ENCODE data around the gene SLMAP.
"Not testable (repeated sequence)": the region's sequence is repeated elsewhere in the genome, so short reads cannot be mapped to it uniquely, and the experiment has no call there.

SLMAP gene

DNA sequence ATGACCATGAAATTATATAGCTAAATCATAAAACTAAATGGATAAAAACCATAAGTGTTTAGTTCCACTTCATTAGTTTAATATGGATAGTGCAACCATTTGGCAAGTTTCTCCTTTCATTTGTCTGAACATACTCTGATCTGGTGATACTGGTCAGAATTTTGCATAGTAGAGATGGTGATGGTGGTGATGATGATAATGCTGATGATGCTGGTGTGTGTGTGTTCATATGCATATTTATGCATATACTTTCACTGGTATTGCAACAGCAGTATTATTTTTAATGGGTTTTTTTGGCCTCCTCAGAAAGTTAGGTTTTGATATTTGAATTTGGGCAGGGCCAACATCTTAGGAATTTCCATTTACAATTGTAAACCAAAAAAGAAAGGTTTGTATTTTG lies 76.4 kb downstream of the SLMAP start:
- DNase-seq: no peak

DNA sequence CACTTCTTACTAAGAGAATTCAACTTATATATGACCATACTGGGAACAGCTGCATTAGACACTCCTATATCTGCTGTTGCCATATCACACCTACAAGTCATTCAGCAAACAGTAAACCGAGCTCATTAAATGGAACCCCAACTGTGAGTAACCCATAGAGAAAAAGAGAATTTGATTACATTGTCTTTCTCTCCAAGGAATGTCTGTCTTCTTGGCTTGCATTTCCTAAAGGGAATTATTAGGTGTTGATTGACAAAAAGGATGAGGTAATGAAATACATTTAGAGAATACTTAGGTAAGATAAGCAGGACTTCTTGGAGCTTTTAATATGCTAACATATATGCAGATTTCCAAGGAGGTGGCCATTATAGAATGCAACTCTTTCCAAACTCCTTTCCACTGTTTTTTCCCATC lies 76.8 kb downstream of the SLMAP start:
- no peak for DNase-seq

DNA sequence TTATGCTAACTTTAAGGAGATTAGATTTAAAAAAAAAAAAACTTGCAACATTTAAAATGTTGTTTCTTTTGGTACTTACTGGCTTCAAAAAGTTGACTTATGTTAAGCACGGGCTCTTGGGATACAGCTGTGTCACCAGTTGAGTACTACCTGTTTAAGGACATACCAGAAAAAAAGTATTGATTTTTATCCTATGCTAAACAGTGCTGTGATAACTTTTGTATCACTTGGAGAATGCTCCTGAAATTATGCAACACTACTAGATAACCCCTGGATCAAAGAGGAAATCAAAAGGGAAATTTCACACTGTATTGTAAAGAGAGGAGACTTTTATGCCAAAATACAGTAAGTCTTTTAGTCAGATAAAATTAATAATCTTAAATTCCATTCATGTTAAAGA lies 77.7 kb downstream of the SLMAP start:
- DNase-seq: no peak

DNA sequence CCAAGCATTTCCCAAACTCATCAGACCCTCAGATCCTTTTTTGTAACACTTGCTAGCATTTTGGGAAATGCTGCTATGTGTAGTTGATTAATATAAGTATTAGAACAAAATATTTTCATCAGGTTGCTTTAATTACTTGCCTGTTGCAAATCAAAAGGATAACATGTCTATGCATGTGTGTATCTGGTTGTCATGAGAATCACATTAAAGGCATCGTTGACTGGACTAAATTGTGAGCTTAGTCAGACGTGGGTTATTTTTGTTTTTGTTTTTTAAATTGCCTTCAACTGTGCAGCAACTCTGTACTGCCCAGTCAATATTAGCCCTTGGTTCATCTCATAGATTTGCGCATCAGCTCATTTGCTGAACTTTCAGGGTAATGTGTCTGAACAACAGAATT lies 81.6 kb downstream of the SLMAP start:
- no peak for DNase-seq

DNA sequence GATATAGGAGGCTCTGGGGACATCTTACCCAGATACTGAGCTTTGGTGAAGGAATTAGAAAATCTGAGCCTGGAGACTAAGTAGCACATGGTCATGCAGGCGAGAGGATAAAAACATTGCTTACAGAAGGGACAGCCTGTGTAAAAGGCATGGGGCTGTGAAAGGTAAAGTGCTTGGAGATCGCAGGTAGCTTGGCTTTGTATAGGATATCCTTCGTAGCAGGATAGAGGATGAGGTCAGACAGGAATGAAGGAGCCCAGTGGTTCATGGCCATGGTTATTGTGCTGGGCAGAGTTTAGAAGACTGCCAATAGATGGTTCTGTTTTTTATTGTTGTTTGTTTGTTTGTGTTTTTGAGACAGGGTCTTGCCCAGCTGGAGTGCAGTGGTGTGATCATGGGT lies 82.5 kb downstream of the SLMAP start:
- no peak for DNase-seq

DNA sequence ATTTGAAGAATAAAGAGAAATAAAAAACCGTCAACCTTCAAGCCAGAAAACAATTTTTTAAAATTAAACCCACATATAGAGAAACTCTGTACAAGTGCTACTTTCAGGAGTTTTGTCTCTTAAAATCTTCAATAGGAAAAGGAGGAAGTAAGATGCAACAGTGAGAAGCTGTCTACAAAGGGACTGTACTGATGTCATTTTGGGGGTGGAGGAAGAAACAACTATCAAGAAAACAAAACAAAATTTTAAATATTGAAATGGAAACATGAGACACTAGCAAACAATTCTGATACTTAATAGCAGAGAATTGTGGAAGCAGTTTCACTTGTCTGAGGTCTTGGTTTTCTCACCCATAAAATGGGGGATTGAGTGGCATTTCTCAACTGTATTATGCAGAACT lies 84.4 kb downstream of the SLMAP start:
- DNase-seq: no peak

DNA sequence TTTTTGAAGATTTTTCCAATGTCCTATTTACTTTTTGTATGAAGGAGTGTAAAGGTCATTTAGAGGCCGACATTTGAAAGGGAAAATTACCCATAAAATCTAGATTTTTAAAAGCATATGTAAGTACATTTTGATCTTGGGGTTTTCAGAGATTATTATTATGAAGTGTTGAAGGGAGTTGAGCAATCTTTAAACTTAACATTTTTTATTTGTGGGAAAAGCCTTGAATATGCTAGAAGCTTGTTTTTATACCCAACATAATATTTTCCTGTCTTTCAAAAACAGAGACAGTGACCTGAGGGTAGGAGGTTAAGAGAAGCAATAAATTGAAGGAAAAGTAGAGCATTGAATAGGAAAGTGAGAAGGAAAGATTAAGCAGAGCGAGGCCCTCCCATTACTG lies 85.7 kb downstream of the SLMAP start:
- DNase-seq: no peak

DNA sequence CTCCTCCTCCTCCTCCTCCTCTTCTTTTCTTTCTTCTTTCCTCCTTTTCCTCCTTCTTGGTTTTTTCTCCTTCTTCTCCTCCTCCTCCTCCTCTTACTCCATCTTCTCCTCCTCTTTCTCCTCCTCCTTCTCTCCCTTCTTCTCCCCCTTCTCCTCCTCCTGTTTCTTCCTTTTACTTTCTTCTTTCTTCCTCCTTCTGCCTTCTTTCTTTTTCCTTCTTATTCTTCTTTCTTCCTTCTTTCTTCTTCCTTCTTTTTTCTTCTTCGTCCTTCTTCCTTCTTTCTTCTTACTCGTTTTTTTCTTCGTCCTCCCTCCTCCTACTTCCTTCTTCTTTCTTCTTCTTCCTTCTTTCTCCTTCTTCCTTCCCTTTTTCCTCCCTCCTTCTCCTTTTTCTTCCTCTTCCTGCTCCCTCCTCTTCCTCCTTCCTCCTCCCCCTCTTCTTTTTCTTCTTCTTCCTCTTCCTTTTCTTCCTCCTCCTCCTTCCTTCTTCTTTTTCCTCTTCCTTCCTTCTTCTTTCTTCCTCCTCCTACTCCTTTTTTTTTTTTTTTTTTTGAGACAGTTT lies 92.1 kb downstream of the SLMAP start:
- no peak for DNase-seq

DNA sequence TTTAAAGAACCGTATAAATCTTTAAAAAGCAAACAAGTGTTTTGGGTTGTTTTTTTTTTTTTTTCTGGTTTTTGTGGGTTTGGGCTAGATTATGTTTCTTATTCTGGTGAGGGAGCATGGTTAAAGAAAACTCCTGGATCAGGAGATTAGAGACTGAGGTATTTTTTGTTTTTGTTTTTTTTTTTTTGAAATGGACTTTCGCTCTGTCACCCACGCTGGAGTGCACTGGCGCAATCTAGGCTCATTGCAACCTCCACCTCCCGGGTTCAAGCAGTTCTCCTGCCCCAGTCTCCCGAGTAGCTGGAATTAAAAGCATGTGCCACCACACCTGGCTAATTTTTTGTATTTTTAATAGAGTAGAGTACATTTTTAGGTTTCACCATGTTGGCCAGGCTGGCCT lies 95.2 kb downstream of the SLMAP start:
- DNase-seq: no peak

DNA sequence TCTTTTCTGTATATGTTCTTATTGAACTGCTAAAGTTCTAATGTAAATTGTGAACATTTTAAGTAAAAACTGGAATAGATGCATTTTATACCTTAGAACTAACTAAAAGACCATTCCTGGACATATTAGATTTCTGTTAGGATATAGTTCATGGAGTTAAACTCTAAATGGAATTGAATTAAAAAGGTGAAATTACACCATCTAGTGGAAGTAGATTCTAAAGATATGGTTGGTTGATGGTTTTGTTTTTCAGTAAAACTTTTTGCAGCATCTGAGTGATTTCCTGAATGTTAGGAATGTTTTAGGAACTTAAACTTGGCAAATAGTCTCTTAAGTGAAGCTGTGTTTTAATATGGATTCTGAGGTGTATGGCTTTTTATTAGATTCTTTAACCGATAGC lies 96.8 kb downstream of the SLMAP start:
- no peak for DNase-seq

DNA sequence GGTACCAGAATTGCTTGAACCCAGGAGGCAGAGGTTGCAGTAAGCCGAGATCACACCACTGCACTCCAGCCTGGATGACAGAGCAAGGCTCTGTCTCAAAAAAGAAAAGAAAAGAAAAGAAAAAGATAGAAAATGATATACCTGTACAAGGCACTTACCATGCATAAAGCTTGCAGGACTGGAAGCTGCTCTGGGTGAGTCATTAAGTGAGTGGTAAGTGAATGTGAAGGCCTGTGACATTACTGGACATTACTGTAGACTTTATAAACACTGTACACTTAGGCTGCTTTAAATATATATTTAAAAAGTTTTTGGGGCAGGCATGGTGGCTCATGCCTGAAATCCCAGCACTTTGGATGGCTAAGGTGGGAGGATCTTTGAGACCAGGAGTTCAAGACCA lies 99.2 kb downstream of the SLMAP start:
- no peak for DNase-seq

DNA sequence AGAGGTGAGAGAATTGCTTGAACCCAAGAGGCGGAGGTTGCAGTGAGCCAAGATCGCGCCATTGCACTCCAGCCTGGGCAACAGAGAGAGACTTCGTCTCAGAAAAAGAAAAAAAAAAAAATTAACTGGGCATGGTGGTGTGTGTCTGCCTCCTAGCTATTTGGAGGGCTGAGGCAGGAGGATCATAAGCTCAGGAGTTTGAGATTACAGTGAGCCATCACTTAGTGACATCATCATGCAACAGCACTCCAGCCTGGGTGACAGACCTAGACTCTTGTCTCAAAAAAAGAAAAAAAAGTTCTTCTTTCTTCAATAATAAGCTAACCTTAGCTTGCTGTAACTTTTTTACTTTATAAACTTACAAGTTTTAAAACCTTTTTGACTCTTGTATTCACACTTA lies 99.8 kb downstream of the SLMAP start:
- no peak for DNase-seq

DNA sequence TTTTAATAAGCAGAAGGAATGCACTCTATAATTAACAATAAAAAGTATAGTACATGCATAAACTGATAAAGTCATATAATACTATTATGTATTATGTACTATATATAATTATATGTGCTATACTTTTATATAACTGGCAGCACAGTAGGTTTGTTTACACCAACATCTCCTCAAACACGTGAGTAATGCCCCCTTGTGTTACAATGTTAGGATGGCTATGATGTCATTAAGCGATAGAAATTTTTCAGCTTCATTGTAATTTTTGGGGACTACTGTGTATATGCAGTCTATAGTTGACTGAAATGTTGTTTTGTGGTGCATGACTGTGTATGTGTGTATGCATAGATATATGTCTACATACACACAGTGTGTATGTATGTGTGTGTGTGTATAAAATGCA lies 100.6 kb downstream of the SLMAP start:
- DNase-seq: no peak

DNA sequence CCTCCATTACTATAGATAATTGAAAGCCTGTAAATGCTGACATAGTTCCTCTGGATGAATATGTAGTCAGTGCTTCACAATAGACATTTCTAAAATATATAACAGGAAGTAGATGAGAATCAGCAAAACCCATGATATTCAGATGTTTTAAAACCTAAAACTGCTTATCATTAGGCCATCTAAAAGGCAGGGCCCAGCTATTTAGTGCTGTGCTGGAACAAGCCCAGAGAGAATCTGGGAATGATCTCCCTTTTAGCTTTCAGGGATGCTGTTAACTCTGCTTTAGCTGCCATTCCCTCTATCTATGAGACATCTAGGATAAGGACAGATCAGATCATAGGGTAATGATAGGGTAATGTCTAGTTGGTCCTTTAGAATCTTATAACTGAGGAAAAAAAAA lies 106.8 kb downstream of the SLMAP start:
- no peak for DNase-seq

DNA sequence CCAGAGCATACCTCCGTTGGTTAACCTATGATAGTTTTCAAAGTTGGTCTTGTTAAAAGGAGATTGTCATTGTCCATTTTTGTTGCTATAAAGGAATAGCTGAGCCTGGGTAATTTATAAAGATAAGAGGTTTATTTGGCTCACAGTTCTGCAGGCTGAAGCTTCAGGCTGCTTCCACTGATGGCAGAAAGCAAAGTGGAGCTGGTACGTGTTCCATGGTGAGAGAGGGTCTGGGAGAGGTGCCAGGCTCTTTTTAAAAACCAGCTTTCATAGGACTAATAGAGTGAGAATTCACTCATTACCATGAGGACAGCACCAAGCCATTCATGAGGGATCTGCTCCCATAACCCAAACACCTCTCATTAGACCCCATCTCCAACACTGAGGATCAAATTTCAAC lies 107.3 kb downstream of the SLMAP start:
- no peak for DNase-seq

DNA sequence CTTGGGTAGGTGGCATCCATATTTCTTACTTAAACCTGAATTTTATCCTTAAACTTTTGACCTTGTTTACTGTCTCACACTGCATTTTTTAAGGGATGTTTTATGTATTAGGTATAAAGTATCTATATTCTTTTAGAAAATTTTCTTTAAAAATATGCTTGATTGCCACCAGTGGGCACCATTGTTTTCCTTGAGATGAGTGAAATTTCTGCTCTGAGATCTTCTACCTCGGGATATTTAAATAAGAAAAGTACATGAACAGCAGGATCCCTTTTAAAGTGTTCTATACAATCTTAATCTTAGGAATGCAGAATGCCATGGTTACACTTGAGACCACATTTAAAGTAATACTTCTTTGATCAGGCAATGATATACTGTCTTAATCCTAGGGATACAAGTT lies 108.7 kb downstream of the SLMAP start:
- DNase-seq: no peak

DNA sequence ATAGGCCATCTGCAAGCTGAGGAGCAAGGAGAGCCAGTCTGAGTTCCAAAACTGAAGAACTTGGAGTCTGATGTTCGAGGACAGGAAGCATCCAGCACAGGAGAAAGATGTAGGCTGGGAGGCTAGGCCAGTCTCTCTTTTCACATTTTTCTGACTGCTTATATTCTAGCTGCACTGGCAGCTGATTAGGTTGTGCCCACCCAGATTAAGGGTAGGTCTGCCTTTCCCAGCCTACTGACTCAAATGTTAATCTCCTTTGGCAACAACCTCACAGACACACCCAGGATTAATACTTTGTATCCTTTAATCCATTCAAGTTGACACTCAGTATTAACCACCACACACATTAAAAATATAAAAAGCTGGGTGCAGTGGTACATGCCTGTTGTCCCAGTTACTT lies 113.0 kb downstream of the SLMAP start:
- DNase-seq: not testable (repeated sequence)

DNA sequence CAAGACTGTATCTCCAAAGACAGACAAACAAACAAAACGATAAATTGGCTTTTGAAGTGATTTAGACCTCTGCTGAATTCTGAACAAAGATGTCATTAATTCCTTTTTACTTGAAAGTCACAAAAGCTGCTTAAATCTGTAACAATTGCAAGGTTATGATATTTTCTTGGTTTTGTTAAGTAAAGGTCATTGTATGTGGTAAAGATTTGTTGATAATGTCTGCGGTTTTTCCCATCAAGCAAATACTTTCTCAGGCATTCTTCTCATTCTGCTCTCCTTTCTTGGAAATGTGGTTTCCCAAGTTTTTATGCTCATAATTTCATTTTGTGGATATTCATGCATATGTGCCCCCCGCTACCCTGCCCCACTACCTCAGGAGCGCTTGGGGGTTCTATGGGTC lies 116.5 kb downstream of the SLMAP start:
- DNase-seq: no peak

DNA sequence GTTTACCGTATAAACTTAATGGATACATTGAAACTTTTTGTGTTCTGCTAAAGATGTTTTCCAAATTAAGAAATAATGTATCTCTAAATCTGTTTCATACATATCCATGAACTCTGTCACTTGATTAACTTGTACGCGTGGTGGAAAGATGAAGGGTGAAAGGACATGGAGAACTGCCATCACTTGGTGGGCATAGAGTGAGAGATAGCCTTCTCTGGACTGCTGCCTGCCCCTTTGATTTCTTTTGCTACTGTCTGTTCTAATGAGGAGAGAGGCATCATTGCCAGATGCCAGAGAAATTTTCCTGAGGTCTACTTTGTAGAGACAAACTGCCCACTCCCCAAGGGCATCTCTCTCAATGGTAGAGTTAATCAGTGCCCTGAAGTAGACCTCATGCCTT lies 120.5 kb downstream of the SLMAP start:
- DNase-seq: no peak

DNA sequence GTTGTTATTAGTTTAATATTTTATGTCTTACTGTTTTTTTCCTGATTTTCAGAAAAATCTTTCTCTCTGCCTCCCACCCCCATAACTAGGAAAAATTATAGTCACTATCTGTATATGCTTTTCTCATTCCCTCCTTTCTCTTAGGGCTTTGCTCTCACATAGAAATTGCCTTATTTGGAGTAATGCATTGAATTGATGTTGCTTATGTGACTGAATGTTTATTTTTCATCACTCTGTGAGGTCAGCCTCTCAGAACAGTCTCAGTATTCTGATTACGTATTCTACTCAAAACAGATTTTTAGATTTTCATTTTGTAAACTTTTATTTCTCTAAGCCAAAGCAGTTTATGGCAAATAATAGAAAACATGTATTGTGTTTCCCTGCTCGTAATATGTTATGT lies 121.0 kb downstream of the SLMAP start:
- no peak for DNase-seq

DNA sequence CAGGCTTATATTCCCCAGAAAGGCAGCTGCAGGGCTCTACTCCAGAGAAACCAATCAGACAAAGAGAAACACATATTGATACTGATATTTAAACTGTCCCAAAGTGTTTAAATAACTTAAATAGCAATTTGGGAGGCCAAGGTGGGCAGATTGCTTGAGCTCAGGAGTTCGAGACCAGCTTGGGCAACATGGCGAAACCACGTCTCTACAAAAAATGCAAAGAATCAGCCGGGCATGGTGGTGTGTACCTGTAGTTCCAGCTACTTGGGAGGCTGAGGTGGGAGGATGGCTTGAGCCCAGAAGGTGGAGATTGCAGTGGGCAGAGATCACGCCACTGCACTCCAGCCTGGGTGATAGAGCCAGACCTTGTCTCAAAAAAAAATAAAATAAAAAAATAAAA lies 128.3 kb downstream of the SLMAP start:
- DNase-seq: not testable (repeated sequence)

DNA sequence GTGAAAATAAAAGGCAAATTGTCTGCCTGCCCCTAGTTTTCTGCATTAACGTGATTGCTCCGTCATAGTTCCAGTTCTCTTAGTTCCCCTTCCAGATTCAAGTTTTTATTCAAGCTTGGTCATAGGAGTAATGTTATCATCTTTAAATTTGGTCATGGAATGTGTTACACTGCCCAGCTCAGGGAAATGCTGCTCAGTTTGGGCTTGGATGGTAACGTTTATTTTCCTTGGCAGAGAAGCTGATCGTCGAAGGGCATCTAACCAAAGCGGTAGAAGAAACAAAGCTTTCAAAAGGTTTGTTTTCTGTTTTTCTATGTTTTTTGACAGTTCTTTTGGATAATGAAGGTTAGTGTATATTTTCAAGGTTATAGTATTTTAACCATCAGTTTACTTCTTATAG lies 133.7 kb downstream of the SLMAP start:
- DNase-seq: no peak

DNA sequence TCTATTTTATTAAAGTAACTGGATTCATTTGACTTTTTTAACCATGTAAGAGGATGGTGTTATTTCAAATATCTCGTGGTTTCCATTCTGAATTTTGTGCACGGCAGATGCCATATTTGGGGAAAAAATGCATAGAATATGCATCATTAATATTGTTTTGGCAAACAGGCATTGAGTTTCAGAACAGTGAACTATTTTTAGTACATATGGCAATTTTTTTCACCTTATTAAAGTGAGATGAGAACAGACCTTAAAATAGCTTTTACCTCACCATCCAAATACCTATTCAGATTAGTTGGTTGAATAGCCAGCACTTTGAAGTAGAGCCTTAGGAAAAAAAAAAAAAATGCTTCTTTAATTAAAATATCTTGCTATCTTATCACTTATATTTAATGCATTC lies 134.8 kb downstream of the SLMAP start:
- DNase-seq: no peak

DNA sequence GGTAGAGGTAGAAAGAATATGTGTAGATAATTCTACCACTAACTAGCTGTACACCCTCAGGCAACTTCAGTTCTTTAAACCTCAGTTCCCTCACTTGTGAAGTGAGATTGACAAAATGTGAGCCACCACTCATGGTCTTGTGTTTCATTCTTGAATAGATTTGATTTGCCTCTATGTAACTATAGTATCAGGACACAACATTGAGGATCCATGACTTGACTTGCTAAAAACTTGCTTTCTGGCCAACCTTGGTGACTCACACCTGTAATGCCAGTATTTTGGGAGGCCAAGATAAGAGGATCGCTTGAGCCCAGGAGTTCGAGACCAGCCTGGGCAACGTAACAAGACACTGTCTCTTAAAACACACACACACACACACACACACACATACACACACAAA lies 136.3 kb downstream of the SLMAP start:
- DNase-seq: no peak

DNA sequence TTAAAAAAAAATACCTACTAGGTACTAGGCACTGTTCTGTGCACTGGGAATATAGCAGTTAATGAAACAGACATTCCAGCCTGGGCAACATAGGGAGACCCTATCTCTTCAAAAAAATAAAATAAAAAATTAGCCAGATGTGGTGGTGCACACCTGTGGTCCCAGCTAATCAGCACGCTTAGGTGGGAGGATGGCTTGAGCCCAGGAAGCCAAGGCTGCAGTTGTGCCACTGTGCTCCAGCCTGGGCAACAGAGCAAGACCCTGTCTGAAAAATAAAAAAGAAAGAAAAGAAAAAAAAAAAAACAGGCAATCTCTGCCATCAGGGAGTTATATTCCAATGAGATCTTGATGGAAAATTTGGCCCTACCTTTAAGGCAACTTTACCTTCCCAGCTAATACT lies 137.0 kb downstream of the SLMAP start:
- no peak for DNase-seq

DNA sequence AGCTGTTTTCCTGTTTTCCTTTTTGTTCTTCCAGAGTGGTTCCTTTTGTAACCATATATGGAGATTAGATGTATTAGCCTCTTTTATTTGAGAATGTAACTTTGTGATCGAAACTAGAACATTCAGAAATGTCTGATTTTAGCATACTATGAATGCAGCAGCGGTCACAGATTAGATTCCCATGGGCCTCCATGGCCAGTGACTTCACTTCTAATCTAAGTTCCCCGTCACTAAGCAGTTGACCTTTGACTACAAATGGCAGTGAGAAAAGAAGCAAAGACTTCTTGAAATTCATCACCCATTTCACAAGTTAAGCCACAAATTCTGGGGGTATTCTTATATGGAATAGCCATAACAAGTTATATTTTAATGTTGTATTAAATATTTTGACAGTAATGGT lies 137.6 kb downstream of the SLMAP start:
- no peak for DNase-seq
